HG03575 (cell line): ENCODE data around the gene ADAMTS20.

ENCODE experiments used
- ATAC-seq: cut with Tn5 transposase; IDR thresholded peaks from one replicate; pipeline ENCODE4 v1.9.1; 2021; ENCODE audit not compliant: unreplicated experiment, insufficient number of reproducible peaks, low FRiP score; ENCODE audit errors: extremely low read depth

The ADAMTS20 gene

GRCh38 chr12:43493261-43493797 is 58.7 kb downstream of the ADAMTS20 start:
- ATAC-seq = no peak

GRCh38 chr12:43482311-43483085 is 69.5 kb downstream of the ADAMTS20 start:
- ATAC-seq = no peak

GRCh38 chr12:43480591-43480990 is 71.4 kb downstream of the ADAMTS20 start:
- no peak for ATAC-seq

DNA sequence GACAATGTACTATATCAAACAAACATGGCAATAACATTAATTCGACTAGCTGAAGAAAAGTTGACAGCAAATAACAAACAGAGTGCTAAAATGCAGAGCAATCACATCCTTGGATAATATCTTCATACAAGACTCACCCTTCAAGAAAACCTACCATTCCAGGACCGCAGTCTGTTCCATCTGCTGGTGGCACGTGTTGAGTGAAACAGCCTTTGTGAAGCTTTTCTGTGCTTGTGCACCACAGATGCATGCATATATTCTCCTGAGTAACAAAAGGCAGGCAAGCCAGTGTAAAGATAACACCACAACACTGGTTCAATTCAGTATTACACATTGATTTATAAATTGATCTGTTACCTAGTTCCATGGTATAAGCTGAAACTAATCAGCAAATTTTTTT is 89.3 kb downstream of the ADAMTS20 start:
- ATAC-seq = no peak

DNA sequence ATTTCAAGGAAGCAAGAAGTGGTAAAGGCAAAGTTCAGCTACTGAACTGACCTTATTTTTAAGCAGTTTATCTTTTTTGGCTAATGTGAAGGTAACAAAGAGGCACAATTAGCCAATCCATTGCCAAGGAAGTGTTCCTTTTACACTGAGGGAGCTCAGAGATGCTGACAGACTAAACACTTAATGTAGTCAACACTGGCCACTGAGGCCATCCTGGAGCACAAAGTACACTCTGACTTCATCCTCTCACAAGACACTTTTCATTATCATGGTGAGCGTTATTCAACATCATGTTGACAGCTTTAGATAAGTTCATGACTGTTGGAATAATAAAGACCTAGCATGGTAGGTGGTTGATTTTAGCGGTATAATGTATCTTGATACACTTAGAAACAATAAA is 89.9 kb downstream of the ADAMTS20 start:
- ATAC-seq = no peak

- ATAC-seq = no peak
Observed at GRCh38 chr12:43459285-43459684, 92.7 kb downstream of the ADAMTS20 start.

DNA sequence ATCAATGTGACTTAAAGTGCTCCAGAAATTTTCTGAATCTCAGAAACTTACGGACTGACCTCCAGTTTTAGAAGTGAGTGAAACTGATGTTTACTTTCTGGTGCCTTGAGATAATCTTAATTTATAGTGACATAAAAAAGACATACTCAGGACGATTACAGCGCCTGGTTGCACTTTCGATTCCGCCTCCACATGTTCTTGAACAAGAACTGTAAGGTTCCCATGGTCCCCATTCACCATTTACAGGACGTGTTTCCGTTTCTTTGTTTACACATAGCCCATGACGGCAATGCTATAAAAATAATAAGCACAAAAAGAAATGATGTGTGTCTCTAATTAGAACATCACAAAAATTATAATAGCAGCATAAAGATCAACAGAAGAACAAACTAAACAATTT is 98.2 kb downstream of the ADAMTS20 start:
- ATAC-seq = no peak

DNA sequence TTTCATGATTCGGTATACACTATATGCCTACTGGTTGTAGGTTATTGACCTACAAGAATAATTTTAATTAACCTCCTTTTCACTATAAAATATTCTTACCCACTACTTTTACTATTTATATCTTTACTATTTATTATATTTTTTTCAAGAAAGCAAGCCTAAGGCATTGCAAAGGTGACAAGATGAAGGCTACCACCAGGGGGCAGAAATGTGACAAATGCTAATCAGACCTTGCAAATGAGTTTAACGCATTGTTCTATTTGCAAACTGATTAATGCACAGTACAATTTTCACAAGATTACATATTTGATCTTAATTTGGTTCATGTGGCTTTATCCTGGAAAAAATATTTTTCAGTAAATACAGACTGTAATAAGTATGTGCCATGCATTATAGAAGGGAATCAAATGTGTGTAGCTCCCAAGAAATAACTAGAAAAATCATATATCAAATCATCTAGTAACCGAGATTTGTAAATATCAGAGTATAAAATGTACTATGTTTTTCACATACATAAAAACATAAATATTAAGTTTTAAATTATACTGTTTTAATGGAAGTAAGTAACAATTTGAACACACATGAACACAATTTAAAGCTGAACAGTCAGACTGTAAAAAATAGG is 107.0 kb downstream of the ADAMTS20 start:
- peak; percentile 71 for ATAC-seq

- no peak for ATAC-seq
Observed at GRCh38 chr12:43436597-43436996, 115.4 kb downstream of the ADAMTS20 start.

DNA sequence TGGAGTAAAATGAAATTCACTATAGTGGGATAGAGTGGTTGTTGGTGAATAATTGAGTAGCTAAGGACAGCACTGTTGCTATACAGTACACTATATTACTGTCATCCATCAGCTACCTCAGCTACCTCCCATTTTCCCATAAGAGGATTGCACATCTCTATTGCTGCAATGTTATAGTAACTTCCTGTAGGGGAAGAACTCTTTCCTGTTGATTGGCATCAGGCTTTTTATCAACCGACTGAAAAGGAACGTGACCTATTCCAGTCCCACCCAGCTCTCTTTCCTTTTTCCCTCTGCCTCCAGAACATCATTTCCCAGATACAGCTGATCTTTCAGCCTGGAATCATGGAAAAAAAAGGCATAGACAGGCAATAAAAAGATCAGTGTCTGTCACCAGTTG is 117.4 kb downstream of the ADAMTS20 start:
- ATAC-seq = no peak

GRCh38 chr12:43428088-43428600 is 123.9 kb downstream of the ADAMTS20 start:
- ATAC-seq = no peak

DNA sequence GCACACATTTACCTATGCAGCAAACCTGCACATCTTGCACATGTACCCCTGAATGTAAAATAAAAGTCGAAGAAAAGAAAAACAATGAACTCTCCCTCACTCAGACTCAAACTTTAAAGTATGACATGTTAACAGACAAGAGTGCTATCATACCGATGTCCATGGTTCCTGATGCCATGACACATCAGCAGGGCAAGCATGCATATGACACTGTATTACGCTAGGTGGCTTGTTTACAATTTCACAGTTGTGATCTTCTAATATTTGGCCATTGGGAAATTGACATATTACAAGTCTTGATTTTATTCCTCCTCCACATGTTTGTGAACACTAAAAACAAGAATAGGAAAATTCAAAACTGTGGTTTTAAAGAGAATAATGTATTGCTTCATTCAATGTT is 126.6 kb downstream of the ADAMTS20 start:
- ATAC-seq = no peak

GRCh38 chr12:43416981-43417380 is 135.0 kb downstream of the ADAMTS20 start:
- ATAC-seq = no peak

DNA sequence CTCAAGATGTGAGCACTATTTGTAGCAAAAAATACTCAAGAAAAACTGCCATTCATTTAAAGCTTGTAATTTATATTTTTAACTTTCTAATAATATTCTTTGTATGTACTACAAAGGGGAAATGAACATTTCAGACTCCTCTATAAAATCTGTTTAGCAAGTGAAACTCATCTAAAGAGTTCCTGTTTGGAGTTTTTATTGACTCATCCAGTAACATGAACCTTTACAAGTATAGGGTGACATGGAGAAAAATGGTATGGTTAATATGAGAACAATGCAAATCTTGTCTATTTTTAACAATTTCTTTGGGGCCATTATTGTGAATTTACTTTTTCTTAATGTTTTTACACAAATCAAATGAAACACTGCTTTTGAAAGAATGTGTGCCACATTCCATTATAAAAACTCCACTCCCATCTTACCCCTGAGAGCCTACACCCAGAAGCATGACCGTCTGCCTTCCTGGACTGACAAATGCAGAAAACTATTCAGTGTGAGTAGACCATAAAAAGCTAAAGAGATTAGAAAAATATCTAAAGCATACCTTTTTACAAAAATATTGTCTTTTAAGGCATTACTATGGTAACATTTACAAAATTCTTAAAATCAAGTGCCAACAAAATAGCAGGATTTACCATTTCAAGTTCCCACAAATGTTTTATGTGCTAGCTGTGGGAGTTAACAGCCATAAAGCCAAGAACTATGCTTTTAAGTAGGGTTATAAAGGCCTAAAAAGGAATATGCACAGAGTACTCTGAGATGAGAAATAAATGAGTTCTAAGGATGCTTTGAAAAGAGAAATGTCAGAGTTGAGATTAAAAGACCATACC is 144.0 kb downstream of the ADAMTS20 start:
- ATAC-seq = no peak

GRCh38 chr12:43406801-43407200 is 145.2 kb downstream of the ADAMTS20 start:
- no peak for ATAC-seq

DNA sequence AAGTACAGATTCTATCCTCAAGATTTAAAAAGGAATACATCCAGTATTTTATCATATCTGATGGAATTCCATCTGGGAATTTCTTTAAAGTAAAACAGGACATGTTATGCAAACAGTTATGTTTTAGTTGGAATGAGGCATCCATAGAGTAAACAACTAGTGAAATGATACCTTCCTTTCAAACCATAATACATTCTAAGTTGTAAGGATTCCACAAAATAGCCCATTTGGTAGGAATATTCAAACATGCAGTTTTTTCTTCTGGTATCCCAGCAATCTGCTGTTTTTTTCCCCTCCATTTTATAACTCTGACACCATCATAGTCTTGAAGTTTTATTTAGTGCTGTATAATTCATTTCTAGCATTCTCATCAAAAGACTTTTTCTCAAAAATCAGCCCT is 149.6 kb downstream of the ADAMTS20 start:
- no peak for ATAC-seq

GRCh38 chr12:43401096-43401495 is 150.9 kb downstream of the ADAMTS20 start:
- ATAC-seq = no peak

DNA sequence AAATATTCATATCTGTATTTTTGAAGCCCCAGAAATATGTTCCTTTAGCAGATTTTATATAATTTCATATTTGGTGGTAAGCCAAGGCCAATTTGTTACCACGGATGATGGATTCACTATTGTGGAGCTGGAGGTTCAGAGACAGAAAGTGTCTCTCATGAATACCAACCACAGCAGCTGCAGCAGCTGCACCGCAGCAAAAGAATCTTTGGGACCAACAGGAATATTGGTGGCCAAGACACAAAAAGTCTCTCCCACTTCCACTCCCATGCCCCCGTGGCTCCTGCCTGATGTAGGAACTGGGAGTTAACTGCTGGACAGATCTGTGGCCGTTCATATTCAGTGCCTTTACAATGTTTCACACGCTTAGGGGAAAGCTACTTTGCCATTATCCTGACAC is 155.3 kb downstream of the ADAMTS20 start:
- ATAC-seq = no peak

GRCh38 chr12:43392116-43392515 is 159.9 kb downstream of the ADAMTS20 start:
- no peak for ATAC-seq
